HEK293T (cell line): ENCODE results near the gene BRAF.
A peak's percentile ranks its signal among the peaks of the same experiment; 100 is the strongest.

Experiments used
- CTCF ChIA-PET: fragments of 350-600 bp; formaldehyde crosslinking; extraction: SDS; loops from one replicate; lab custom pipeline; 2021; ENCODE audit warnings: antibody characterized with exemption, inconsistent platforms; lab: Yijun Ruan, JAX
- POLR2A ChIA-PET: fragments of 350-600 bp; formaldehyde crosslinking; extraction: SDS; loops from one replicate; lab custom pipeline; 2020; ENCODE audit warnings: antibody characterized with exemption, inconsistent platforms; lab: Yijun Ruan, JAX
- DNase-seq: peaks from one replicate; pipeline ENCODE4 v3.0.0; 2012; ENCODE audit warnings: mixed read lengths; ENCODE audit errors: extremely low spot score
- ARNT ChIP-seq: fragments of 450-650 bp; IDR thresholded peaks from 2 replicates; pipeline ENCODE4 v1.6.1; 2017; ENCODE audit warnings: mild to moderate bottlenecking
- BHLHE40 ChIP-seq: fragments of 450-650 bp; IDR thresholded peaks from 2 replicates; pipeline ENCODE4 v1.6.1; 2016; ENCODE audit warnings: mild to moderate bottlenecking, moderate library complexity, borderline replicate concordance
- CTBP1 ChIP-seq: fragments of 450-650 bp; IDR thresholded peaks from 2 replicates; pipeline ENCODE4 v1.6.1; 2016; ENCODE audit warnings: borderline replicate concordance
- ELF4 ChIP-seq: fragments of 450-650 bp; IDR thresholded peaks from 2 replicates; pipeline ENCODE4 v1.6.1; 2017; ENCODE audit warnings: antibody characterized with exemption
- FOXA1 ChIP-seq: fragments of 450-650 bp; IDR thresholded peaks from 2 replicates; pipeline ENCODE4 v1.6.1; 2016; ENCODE audit warnings: mild to moderate bottlenecking
- FOXK2 ChIP-seq: fragments of 450-650 bp; IDR thresholded peaks from 2 replicates; pipeline ENCODE4 v1.6.1; 2016; ENCODE audit warnings: mild to moderate bottlenecking
- FOXM1 ChIP-seq: fragments of 450-650 bp; IDR thresholded peaks from 2 replicates; pipeline ENCODE4 v1.6.1; 2017; ENCODE audit warnings: mild to moderate bottlenecking, borderline replicate concordance
- HDGF ChIP-seq: fragments of 450-650 bp; IDR thresholded peaks from 2 replicates; pipeline ENCODE4 v1.6.1; 2017; ENCODE audit warnings: antibody characterized with exemption, borderline replicate concordance
- L3MBTL2 ChIP-seq: fragments of 450-650 bp; conservative IDR thresholded peaks from 2 replicates; pipeline ENCODE4 v1.6.1; 2016; ENCODE audit warnings: mild to moderate bottlenecking
- LEF1 ChIP-seq: fragments of 450-650 bp; IDR thresholded peaks from 2 replicates; pipeline ENCODE4 v1.6.1; 2017; ENCODE audit warnings: mild to moderate bottlenecking, borderline replicate concordance
- NFRKB ChIP-seq: fragments of 450-650 bp; IDR thresholded peaks from 2 replicates; pipeline ENCODE4 v1.6.1; 2016; ENCODE audit warnings: mild to moderate bottlenecking, moderate library complexity
- PKNOX1 ChIP-seq: fragments of 450-650 bp; IDR thresholded peaks from 2 replicates; pipeline ENCODE4 v1.6.1; 2016
- SP1 ChIP-seq: fragments of 450-650 bp; IDR thresholded peaks from 2 replicates; pipeline ENCODE4 v1.6.1; 2017
- SUZ12 ChIP-seq: fragments of 450-650 bp; IDR thresholded peaks from 2 replicates; pipeline ENCODE4 v1.6.1; 2016; ENCODE audit warnings: mild to moderate bottlenecking
- TARDBP ChIP-seq: fragments of 450-650 bp; IDR thresholded peaks from 2 replicates; pipeline ENCODE4 v1.6.1; 2016
- ZNF384 ChIP-seq: fragments of 450-650 bp; IDR thresholded peaks from 2 replicates; pipeline ENCODE4 v1.6.1; 2016

The BRAF gene

GRCh38 chr7:140674899-140675701 lies 249.6 kb downstream of the BRAF start:
- ChIA-PET POLR2A (interaction anchor here (1.0 to 3.4 kb wide), 6 partner anchors 11 to 397 kb away, joined by 3 to 22 read pairs (median 5); partner anchors contain the start of genes MRPS33 and NDUFB2), CTCF (interaction anchor here (0.6 to 2.8 kb wide), 17 partner anchors 8 to 930 kb away, joined by 3 to 11 read pairs (median 3); partner anchors contain the start of gene SLC37A3)
- TF ChIP-seq SP1 (no peak), ZNF384 (no peak), TARDBP (no peak), NFRKB (no peak), PKNOX1 (no peak), ELF4 (no peak), LEF1 (no peak), FOXK2 (no peak), HDGF (no peak), L3MBTL2 (no peak), SUZ12 (no peak), FOXA1 (no peak), FOXM1 (no peak), BHLHE40 (no peak), ARNT (no peak), CTBP1 (no peak)
- peak; percentile 65 for DNase-seq

GRCh38 chr7:140674356-140674800 lies 250.4 kb downstream of the BRAF start:
- POLR2A ChIA-PET = interaction anchor here (0.8 to 3.4 kb wide), 9 partner anchors 11 to 398 kb away, joined by 3 to 22 read pairs (median 4); partner anchors contain the start of gene MRPS33
- TF ChIP-seq PKNOX1 (0 out of 2 replicates have a peak, but pooled peaks have one; percentile 16), SP1 (no peak)
- no peak for DNase-seq
- CTCF ChIA-PET = interaction anchor here (0.6 to 2.8 kb wide), 8 partner anchors 11 to 340 kb away, joined by 3 to 11 read pairs (median 4); partner anchors contain the start of gene MRPS33

GRCh38 chr7:140673774-140674155 lies 251.0 kb downstream of the BRAF start:
- TF ChIP-seq PKNOX1 = no peak
- TF ChIP-seq CTBP1 = no peak
- no peak for TF ChIP-seq FOXK2
- no peak for TF ChIP-seq FOXM1
- TF ChIP-seq TARDBP = no peak
- no peak for TF ChIP-seq ZNF384
- no peak for TF ChIP-seq HDGF
- TF ChIP-seq BHLHE40 = no peak
- TF ChIP-seq ELF4 = no peak
- no peak for TF ChIP-seq SP1
- no peak for TF ChIP-seq FOXA1
- no peak for TF ChIP-seq ARNT
- TF ChIP-seq LEF1 = no peak
- ChIA-PET CTCF (interaction anchor here (0.7 to 2.8 kb wide), 2 partner anchors 138 to 341 kb away, joined by 3 to 11 read pairs; partner anchors contain the start of gene MRPS33), POLR2A (interaction anchor here (0.8 to 3.4 kb wide), 10 partner anchors 12 to 399 kb away, joined by 3 to 22 read pairs (median 3); partner anchors contain the start of gene MRPS33)
- DNase-seq = no peak

GRCh38 chr7:140673063-140673773 lies 251.5 kb downstream of the BRAF start:
- TF ChIP-seq L3MBTL2 (peak; percentile 28; the same call in 1 of the 2 replicates), LEF1 (peak; percentile 56; the same call in 1 of the 2 replicates), FOXM1 (peak; percentile 58; the same call in 1 of the 2 replicates), FOXA1 (no peak), PKNOX1 (no peak)
- CTCF ChIA-PET = no interaction called here
- POLR2A ChIA-PET = interaction anchor here (0.9 to 3.4 kb wide), 7 partner anchors 12 to 342 kb away, joined by 3 to 22 read pairs (median 4); partner anchors contain the start of gene MRPS33
- peak; percentile 72 for DNase-seq
